Measurements from ENCODE around the gene CYP46A1. TPM values are rescaled to one million over a fixed set of nuclear protein-coding genes. Genes with fewer than 3 reads are reported as not detected.
A peak's percentile ranks its signal among the peaks of the same experiment; 100 is the strongest.

Gene CYP46A1
- total RNA-seq, 1 donor from 2014 or later, result 2.9 TPM

DNA sequence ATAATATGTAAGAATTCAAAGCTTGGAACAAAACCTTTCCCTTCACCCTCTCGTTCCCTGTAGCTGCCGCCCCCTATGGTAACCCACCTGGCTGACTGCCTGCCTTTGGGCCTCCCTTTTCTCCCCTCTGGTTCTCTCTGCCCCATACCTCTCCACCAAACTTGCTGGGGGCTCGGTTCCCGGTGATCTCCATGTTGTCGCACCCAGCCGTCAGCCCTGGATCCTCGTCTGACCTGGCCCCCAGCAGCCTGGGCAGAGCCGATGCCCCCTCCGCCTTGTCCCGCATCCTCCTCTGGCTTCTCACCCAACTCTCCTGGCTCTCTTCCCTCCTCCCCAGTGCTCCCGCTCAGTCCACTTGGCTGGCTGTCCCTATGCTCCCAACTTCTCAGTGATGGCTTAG lies 4.5 kb downstream of the CYP46A1 start:
- TF ChIP-seq, protein P1, sequence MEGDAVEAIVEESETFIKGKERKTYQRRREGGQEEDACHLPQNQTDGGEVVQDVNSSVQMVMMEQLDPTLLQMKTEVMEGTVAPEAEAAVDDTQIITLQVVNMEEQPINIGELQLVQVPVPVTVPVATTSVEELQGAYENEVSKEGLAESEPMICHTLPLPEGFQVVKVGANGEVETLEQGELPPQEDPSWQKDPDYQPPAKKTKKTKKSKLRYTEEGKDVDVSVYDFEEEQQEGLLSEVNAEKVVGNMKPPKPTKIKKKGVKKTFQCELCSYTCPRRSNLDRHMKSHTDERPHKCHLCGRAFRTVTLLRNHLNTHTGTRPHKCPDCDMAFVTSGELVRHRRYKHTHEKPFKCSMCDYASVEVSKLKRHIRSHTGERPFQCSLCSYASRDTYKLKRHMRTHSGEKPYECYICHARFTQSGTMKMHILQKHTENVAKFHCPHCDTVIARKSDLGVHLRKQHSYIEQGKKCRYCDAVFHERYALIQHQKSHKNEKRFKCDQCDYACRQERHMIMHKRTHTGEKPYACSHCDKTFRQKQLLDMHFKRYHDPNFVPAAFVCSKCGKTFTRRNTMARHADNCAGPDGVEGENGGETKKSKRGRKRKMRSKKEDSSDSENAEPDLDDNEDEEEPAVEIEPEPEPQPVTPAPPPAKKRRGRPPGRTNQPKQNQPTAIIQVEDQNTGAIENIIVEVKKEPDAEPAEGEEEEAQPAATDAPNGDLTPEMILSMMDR (IDR thresholded peaks at IDR 0.05; ENCODE audit: unreplicated experiment), result no peak

DNA sequence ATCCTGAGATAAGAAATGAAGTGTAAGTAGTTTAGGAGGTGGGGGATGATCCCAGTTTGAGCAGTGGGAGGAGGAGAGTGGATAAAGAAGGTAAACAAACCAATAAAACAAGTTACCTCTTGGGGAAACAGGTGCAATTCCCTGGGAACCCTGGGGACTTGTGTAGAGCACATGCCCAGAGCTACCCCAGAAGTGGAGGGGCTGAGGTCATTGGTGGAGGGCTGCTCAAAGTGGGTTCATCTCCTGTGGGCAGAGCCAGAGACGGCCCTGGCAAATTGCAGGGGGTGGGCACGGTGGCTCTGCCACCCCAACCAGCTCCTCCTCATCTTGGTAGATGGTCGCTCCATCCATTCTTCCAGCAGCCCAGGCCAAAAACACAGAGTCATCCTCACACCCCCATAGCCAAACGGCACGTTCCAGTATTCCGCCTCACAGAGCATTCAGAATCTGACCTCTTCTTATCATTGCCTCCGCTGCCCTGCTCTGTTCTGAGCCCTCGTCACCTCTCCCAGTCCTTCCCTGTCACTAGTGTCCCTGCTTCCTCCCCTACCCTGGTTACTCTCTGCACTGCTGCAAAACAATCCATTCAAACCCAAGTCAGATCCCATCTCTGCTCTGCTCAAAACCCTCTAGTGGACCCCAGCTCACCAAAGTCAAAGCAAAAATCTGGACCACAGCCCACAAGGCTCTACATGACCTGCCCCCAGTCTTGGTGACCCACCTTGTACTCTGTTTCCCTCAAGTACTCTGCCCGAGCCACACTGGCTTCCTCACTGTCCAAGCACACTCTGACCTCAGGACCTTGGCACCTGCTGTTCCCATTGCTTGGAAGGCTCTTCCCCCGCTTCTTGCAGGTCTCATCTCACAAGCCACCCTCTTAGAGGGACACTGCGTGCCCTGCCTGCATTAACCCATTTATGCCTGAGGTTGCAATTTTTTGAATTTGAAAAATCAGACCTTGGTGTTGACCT lies 5.5 kb downstream of the CYP46A1 start:
- H3K36me3 Mint-ChIP-seq (ENCODE audit: insufficient read depth), result no peaks in the 10 kb centered on the region
- H3K9me3 Mint-ChIP-seq (ENCODE audit: low read depth), result no peaks in the 10 kb centered on the region
- H3K4me3 Mint-ChIP-seq (ENCODE audit: low read depth), result no peak overlapping the region
- no peaks in the 10 kb centered on the region for H3K4me1 Mint-ChIP-seq (ENCODE audit: low read depth)
- TF ChIP-seq, protein P1 (IDR thresholded peaks at IDR 0.05; ENCODE audit: unreplicated experiment), result no peak
- H3K27ac Mint-ChIP-seq, result peak overlapping the region; percentile 9
- peaks cover 35% of the 10 kb centered on the region for H3K27me3 Mint-ChIP-seq
- no peak for DNase-seq (ENCODE audit: low spot score, unreplicated experiment)

More for the DNA sequence above, 4.5 kb downstream of the CYP46A1 start:
- Mint-ChIP-seq H3K4me1 (ENCODE audit: low read depth) (no peaks in the 10 kb centered on the region), H3K27me3 (peaks cover 35% of the 10 kb centered on the region), H3K36me3 (ENCODE audit: insufficient read depth) (no peaks in the 10 kb centered on the region), H3K9me3 (ENCODE audit: low read depth) (no peaks in the 10 kb centered on the region), H3K4me3 (ENCODE audit: low read depth) (no peak overlapping the region), H3K27ac (no peak overlapping the region)
- DNase-seq (ENCODE audit: low spot score, unreplicated experiment), result no peak

DNA sequence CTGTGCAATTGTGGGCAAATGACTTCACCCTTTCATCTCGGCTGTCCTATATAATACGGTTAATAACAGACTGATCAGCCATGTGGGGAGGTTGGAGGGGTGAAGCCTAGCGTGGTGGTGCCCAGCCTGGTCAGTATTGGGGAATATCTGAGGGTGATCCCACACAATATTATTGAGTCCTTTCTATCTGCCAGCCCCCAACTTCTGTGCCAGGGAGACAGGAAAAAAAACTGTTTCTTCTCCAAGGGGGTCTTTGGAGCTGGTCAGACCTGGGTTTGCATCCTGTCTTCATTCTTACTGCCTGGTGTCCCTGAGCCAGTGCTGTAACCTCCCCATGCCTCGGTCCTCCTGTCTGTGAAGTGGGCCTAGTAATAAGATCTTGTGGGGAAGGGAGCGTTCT lies 6.5 kb downstream of the CYP46A1 start:
- no peak for DNase-seq (ENCODE audit: low spot score, unreplicated experiment)

DNA sequence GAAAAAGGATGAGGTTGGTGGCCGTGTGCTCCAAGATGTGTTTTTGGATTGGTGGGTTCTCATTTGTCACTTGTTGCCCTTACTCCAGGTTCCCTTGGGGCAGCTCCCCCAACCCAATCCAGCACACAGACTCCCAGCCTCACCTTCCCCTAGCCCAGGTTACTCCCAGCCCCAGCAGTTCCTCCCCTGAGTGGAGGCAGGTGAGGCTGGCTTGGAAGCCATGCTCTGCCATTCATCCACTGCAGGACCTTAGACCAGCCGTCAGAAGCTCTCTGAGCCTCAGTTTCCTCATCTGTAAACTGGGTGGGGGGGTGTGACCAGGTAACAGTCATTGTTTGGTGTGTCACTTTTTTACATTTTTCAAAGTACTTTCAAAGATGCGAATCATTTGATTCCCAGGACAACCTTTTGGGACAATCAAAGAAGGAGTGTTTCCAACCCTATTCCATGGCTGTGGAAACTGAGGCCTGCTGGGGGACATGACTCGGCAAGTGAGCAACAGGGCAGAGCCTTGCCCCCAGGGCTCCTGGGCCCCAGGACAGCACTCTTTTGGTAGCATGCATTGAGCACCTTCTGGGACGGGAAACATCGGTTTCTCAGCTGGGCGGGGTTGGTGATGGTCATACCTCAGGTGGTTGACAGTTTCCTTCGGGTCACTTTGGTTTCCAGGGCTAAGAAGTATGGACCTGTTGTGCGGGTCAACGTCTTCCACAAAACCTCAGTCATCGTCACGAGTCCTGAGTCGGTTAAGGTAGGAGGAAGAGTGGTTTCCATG lies 7.2 kb downstream of the CYP46A1 start:
- TF ChIP-seq, protein P1 (IDR thresholded peaks at IDR 0.05; ENCODE audit: unreplicated experiment), result no peak
- Mint-ChIP-seq H3K9me3 (ENCODE audit: low read depth) (no peaks in the 10 kb centered on the region), H3K27me3 (peaks cover 24% of the 10 kb centered on the region), H3K4me3 (ENCODE audit: low read depth) (no peak overlapping the region), H3K27ac (no peak overlapping the region), H3K36me3 (ENCODE audit: insufficient read depth) (peaks cover 1% of the 10 kb centered on the region), H3K4me1 (ENCODE audit: low read depth) (no peaks in the 10 kb centered on the region)
- DNase-seq (ENCODE audit: low spot score, unreplicated experiment), result no peak

More for the DNA sequence above, 6.5 kb downstream of the CYP46A1 start:
- Mint-ChIP-seq H3K4me3 (ENCODE audit: low read depth) (no peak overlapping the region), H3K4me1 (ENCODE audit: low read depth) (no peaks in the 10 kb centered on the region), H3K36me3 (ENCODE audit: insufficient read depth) (peaks cover 1% of the 10 kb centered on the region), H3K27ac (no peak overlapping the region), H3K9me3 (ENCODE audit: low read depth) (no peaks in the 10 kb centered on the region), H3K27me3 (peaks cover 31% of the 10 kb centered on the region)
- TF ChIP-seq, protein P1 (IDR thresholded peaks at IDR 0.05; ENCODE audit: unreplicated experiment), result no peak

DNA sequence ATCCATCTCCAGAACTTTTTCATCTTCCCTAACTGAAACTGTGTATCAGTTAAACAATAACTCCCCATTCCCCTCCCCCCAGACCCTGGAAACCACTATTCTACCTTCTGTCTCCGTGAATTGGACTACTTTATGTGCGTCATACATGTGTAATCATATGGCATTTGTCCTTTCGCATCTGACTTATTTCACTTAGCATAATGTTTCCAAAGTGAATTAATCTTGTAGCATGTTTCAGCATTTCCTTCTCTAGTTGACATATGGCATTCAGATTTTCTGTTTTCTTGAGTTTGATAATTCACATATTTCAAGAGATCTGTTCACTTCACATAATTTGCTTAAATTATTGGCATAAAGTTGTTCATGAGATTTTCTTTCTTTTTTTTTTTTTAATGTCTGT lies 9.8 kb downstream of the CYP46A1 start:
- Mint-ChIP-seq H3K4me3 (ENCODE audit: low read depth) (no peak overlapping the region), H3K4me1 (ENCODE audit: low read depth) (no peaks in the 10 kb centered on the region), H3K9me3 (ENCODE audit: low read depth) (no peaks in the 10 kb centered on the region), H3K36me3 (ENCODE audit: insufficient read depth) (peaks cover 1% of the 10 kb centered on the region), H3K27ac (no peak overlapping the region), H3K27me3 (peaks cover 7% of the 10 kb centered on the region)
- TF ChIP-seq, protein P1 (IDR thresholded peaks at IDR 0.05; ENCODE audit: unreplicated experiment), result no peak
- DNase-seq (ENCODE audit: low spot score, unreplicated experiment), result no peak
